K562 (cell line): Measurements from ENCODE around the gene TEX261. TPM values are rescaled to one million over a fixed set of nuclear protein-coding genes. Genes with fewer than 3 reads are reported as not detected.

Source experiments
- ATAC-seq: fragments of 200-7000 bp; cut with Tn5 transposase; 3 replicates; pipeline ENCODE4 v1.9.1; 2020; ENCODE audit warnings: moderate library complexity
- BruUV-seq: library from RNA; stranded (reverse); fragments of 400-500 nt; replicated peaks from 2 replicates; lab custom pipeline; 2021; lab: Mats Ljungman, UMichigan
- CTCF ChIA-PET: fragments of 300-600 bp; formaldehyde crosslinking; extraction: SDS; loops from one replicate; lab custom pipeline; 2021; ENCODE audit warnings: low intra/inter-chr PET ratio; lab: Yijun Ruan, JAX
- POLR2A ChIA-PET: fragments of 300-600, 350-650 bp; sonication (Branson Sonifier 250); formaldehyde crosslinking; extraction: SDS; loops from one replicate; lab custom pipeline; 2021; ENCODE audit warnings: antibody characterized with exemption, inconsistent platforms; lab: Yijun Ruan, JAX
- DNase-seq, 4 experiments: peaks; one replicate each; pipeline versions ENCODE4 v3.0.0 to v3.0.0-alpha.2; 2011 to 2018; ENCODE audit warnings: low spot score in 3 of 4, mixed read lengths in 3 of 4; ENCODE audit errors: extremely low read depth in 1 of 4
- FAIRE-seq: peaks from 2 replicates; lab custom pipeline; 2011; peaks lifted over from hg19 to GRCh38; lab: Jason Lieb, UNC
- H2AFZ ChIP-seq: 2 replicates; pipeline ENCODE4 v1.6.0; 2011; ENCODE audit warnings: low read depth, low read length, control low read depth, inconsistent platforms
- H3K27ac ChIP-seq: fragments of 200-600 bp; 3 replicates; pipeline ENCODE4 v1.8.0; 2011; ENCODE audit warnings: low read depth, mild to moderate bottlenecking, control low read depth, inconsistent platforms, low read length, moderate library complexity, mixed read lengths; ENCODE audit errors: extremely low read depth
- H3K27me3 ChIP-seq, 2 experiments: fragments of 300-600 bp in 1 of 2; 2 replicates in 1 of 2; 3 replicates in 1 of 2; pipeline versions ENCODE4 v1.6.0 to v1.8.0; 2011; ENCODE audit warnings: inconsistent platforms in 2 of 2, low read length in 2 of 2, mild to moderate bottlenecking in 1 of 2, mixed read lengths in 1 of 2, moderate library complexity in 1 of 2; ENCODE audit not compliant: control insufficient read depth in 2 of 2, insufficient read depth in 2 of 2
- H3K36me3 ChIP-seq: fragments of 300-600 bp; 3 replicates; pipeline ENCODE4 v1.8.0; 2011; ENCODE audit warnings: mild to moderate bottlenecking, low read length, inconsistent platforms; ENCODE audit not compliant: control insufficient read depth, insufficient read depth
- H3K4me1 ChIP-seq, 2 experiments: fragments of 200-600 bp in 1 of 2; replicated peaks in 1 of 2; 2 replicates in 1 of 2; 3 replicates in 1 of 2; pipeline versions ENCODE4 v1.5.1 to v1.8.0; 2011; ENCODE audit warnings: inconsistent platforms in 2 of 2, low read length in 2 of 2, mild to moderate bottlenecking in 1 of 2, mixed read lengths in 1 of 2, moderate library complexity in 1 of 2; ENCODE audit not compliant: control insufficient read depth in 2 of 2, insufficient read depth in 2 of 2
- H3K4me2 ChIP-seq: 2 replicates; pipeline ENCODE4 v1.6.1; 2011; ENCODE audit warnings: low read length, control low read depth, inconsistent platforms, mixed read lengths; ENCODE audit not compliant: insufficient read depth
- H3K4me3 ChIP-seq: fragments of 200-600 bp; sonication (generic), shearing (Covaris generic); 2 replicates; pipeline ENCODE4 v1.5.1; 2016; ENCODE audit warnings: control low read depth, inconsistent platforms
- H3K79me2 ChIP-seq: fragments of 200-600 bp; 3 replicates; pipeline ENCODE4 v1.8.0; 2011; ENCODE audit warnings: low read length, inconsistent platforms; ENCODE audit not compliant: control insufficient read depth, insufficient read depth
- H3K9ac ChIP-seq, 2 experiments: 2 replicates each; pipeline versions ENCODE4 v1.6.0 to v1.6.1; 2011; ENCODE audit warnings: low read depth in 2 of 2, low read length in 2 of 2, control low read depth in 1 of 2, inconsistent platforms in 1 of 2, mild to moderate bottlenecking in 1 of 2, mixed read lengths in 1 of 2; ENCODE audit not compliant: insufficient read depth in 1 of 2
- H3K9me1 ChIP-seq: one replicate; pipeline ENCODE4 v1.6.0; 2011; ENCODE audit warnings: inconsistent platforms, mild to moderate bottlenecking, low read length, moderate library complexity; ENCODE audit not compliant: control insufficient read depth, insufficient read depth
- H3K9me3 ChIP-seq: replicated peaks from 2 replicates; pipeline ENCODE4 v1.5.1; 2011; ENCODE audit warnings: low read depth, low read length, inconsistent platforms; ENCODE audit not compliant: control insufficient read depth, insufficient read depth
- H4K20me1 ChIP-seq: replicated peaks from 2 replicates; pipeline ENCODE4 v1.6.1; 2011; ENCODE audit warnings: low read length, inconsistent platforms, mixed read lengths; ENCODE audit not compliant: control insufficient read depth, insufficient read depth
- OTX1 ChIP-seq: fragments of 450-650 bp; formaldehyde crosslinking; IDR thresholded peaks from 2 replicates; pipeline ENCODE4 v1.4.0; 2022; ENCODE audit warnings: mild to moderate bottlenecking
- POLR2AphosphoS5 ChIP-seq: IDR thresholded peaks from 2 replicates; pipeline ENCODE4 v1.6.1; 2011; ENCODE audit warnings: mild to moderate bottlenecking, low read depth, low read length, moderate library complexity; ENCODE audit not compliant: control insufficient read depth, insufficient read depth
- PREB ChIP-seq: sonication (generic); formaldehyde crosslinking; IDR thresholded peaks from 2 replicates; pipeline ENCODE4 v1.8.1; 2023; ENCODE audit warnings: mild to moderate bottlenecking, missing genetic modification reagents
- WHSC1 ChIP-seq: IDR thresholded peaks from one replicate; pipeline ENCODE4 v1.6.1; 2012; ENCODE audit warnings: low read length, control low read depth, inconsistent platforms
- ZBTB12 ChIP-seq: fragments of 250-450 bp; sonication (Bioruptor Pico); IDR thresholded peaks from 2 replicates; pipeline ENCODE4 v1.4.0; 2020
- WGBS: fragments of 100-300 bp; shearing (Covaris generic); methylation state at CpG from one replicate; pipeline ENCODE4 v1.1.6; 2016; ENCODE audit warnings: low coverage, mixed read lengths; ENCODE audit not compliant: insufficient coverage; ENCODE audit errors: missing lambda C conversion rate; 5-methylcytosine and 5-hydroxymethylcytosine counted together
- in situ Hi-C: fragments of 300-500 bp; cut with MboI; formaldehyde crosslinking; loops from 4 replicates; pipeline ENCODE4 v1.15.0; 2018; ENCODE audit warnings: inconsistent platforms, mixed read lengths
- intact Hi-C: fragments of 100-400 bp; cut with micrococcal nuclease; formaldehyde crosslinking; loops from 2 replicates; pipeline ENCODE4 v1.14.2; 2022
- polyA plus RNA-seq, 8 experiments: library from polyadenylated mRNA; depleted of rRNA in 4 of 8; stranded (reverse) in 5 of 8; unstranded in 3 of 8; fragments of >200 nt; fragmentation: Nextera tagmentation in 2 of 8; fragmentation: Illumina TruSeq in 1 of 8; extraction: Ambion mirVana in 2 of 8; extraction: Trizol in 1 of 8; gene quantifications; 2 replicates each; pipeline versions ENCODE4 v1.2.1 to v1.2.3, GENCODE V29; 2011 to 2014; ENCODE audit warnings: inconsistent platforms in 1 of 8, missing spikeins in 1 of 8
- total RNA-seq, 7 experiments: library from RNA; depleted of rRNA in 6 of 7; stranded (reverse); fragments of >200 nt in 6 of 7; fragmentation: Illumina TruSeq in 2 of 7; extraction: Trizol in 2 of 7; gene quantifications; 2 replicates each; pipeline versions ENCODE4 v1.2.1 to v1.2.3, GENCODE V29; 2011 to 2021; ENCODE audit warnings: low replicate concordance in 1 of 7

The TEX261 gene
- total and polyA plus RNA-seq, 9 of the 15 experiments (the other 6 are each of a cell fraction or from before 2014, with no cell fraction given): 11.9 to 110 (median 51.9) TPM

- FAIRE-seq: no peak
- Histone ChIP-seq H3K4me2 (no peak overlapping the region), H3K36me3 (no peaks in the 10 kb centered on the region), H3K4me3 (no peak overlapping the region), H3K79me2 (no peaks in the 10 kb centered on the region), H3K27ac (no peak overlapping the region), H3K27me3 (peaks cover 0 to 22% of the 10 kb centered on the region in 2 experiments; a peak in 3 of 5 replicates), H3K9me3 (no peaks in the 10 kb centered on the region), H3K9ac (peak overlapping the region in 1 of 2 experiments; percentile 58; a peak in 2 of 4 replicates), H2AFZ (no peak overlapping the region), H3K4me1 (peaks cover 8 to 13% of the 10 kb centered on the region in 2 experiments; a peak in 4 of 5 replicates), H4K20me1 (no peaks in the 10 kb centered on the region), H3K9me1 (peaks cover 3% of the 10 kb centered on the region)
- ATAC-seq: no peak; the same call in 2 of the 3 replicates
- BruUV-seq: no TSS peak
- intact Hi-C loops: loop anchor here (10.0 kb wide), 1 partner anchor 146 kb away; no protein-coding TSS in a partner anchor
- DNase-seq: peak in 2 of 4 experiments; percentile 3 to 5
- ChIA-PET POLR2A (interaction anchor here (1.4 kb wide), 1 partner anchor 13 kb away, joined by 4 read pairs; no protein-coding TSS in a partner anchor), CTCF (no interaction called here)
- 34% methylated on average over 13 of the region's 13 CpGs for WGBS
- in situ Hi-C loops: no loop called here
- no peak for TF ChIP-seq OTX1 (CRISPR knock-in tag)
- TF ChIP-seq WHSC1: no peak
- TF ChIP-seq PREB (CRISPR knock-in tag): no peak
- no peak for TF ChIP-seq POLR2AphosphoS5
- TF ChIP-seq ZBTB12 (CRISPR knock-in tag): no peak
- TF ChIP-seq, all 486 proteins: peak for 0
Observed at GRCh38 chr2:71008342-71008741, 13.7 kb upstream of the TEX261 start.
